Activated CD8-positive, alpha-beta T cell treated with anti-CD3 and anti-CD28 coated beads, Interleukin-2, amount 10 ng/mL, durations not matched to agents 7 days and 5 days (primary cell): ENCODE data around the gene CSNK2A2. TPM values are rescaled to one million over a fixed set of nuclear protein-coding genes. Genes with fewer than 3 reads are reported as not detected.

ENCODE experiments used
- total RNA-seq, 2 experiments: library from RNA; stranded (reverse); gene quantifications; one replicate each; pipeline ENCODE4 v1.2.3, GENCODE V29; 2021

CSNK2A2 gene
- total RNA-seq, 2 experiments from 2014 or later, result 62.2 to 67.1 TPM

Other genes starting within 250 kb of the CSNK2A2 start
- gene CNGB1, start 227.0 kb downstream of the CSNK2A2 start, total RNA-seq, result not detected
- gene ZNF319, start 197.4 kb downstream of the CSNK2A2 start, total RNA-seq, result 10 to 100 TPM; 16.6 to 17.0 TPM
- gene USB1, start 196.7 kb downstream of the CSNK2A2 start, total RNA-seq, result 10 to 100 TPM; 67.0 to 68.6 TPM
- gene MMP15, start 172.4 kb downstream of the CSNK2A2 start, total RNA-seq, result under 1 TPM; 0.50 to 0.61 TPM
- gene CFAP20, start 68.7 kb downstream of the CSNK2A2 start, total RNA-seq, result 10 to 100 TPM; 48.1 to 48.4 TPM
- gene PRSS54, start 96.9 kb upstream of the CSNK2A2 start, total RNA-seq, result not detected
- gene GINS3, start 194.4 kb upstream of the CSNK2A2 start, total RNA-seq, result 10 to 100 TPM; 16.3 to 18.0 TPM